Colonic mucosa (tissue), 4 donors: ENCODE data around the gene ARHGAP10. TPM values are rescaled to one million over a fixed set of nuclear protein-coding genes. Genes with fewer than 3 reads are reported as not detected.

Experiments
- DNase-seq: peaks from one replicate; pipeline ENCODE4 v3.0.0-alpha.2; 2020
- H3K27ac ChIP-seq: fragments of 200-600 bp; one replicate; pipeline ENCODE4 v1.8.0; 2021
- H3K27me3 ChIP-seq: fragments of 200-600 bp; one replicate; pipeline ENCODE4 v1.8.0; 2021
- H3K36me3 ChIP-seq: fragments of 200-600 bp; one replicate; pipeline ENCODE4 v1.8.0; 2021
- H3K4me1 ChIP-seq: fragments of 200-600 bp; one replicate; pipeline ENCODE4 v1.8.0; 2021; ENCODE audit warnings: mild to moderate bottlenecking
- H3K4me3 ChIP-seq: fragments of 200-600 bp; one replicate; pipeline ENCODE4 v1.8.0; 2021
- H3K9ac ChIP-seq, 2 donors: one replicate each; pipeline ENCODE4 v1.7.0; 2013; ENCODE audit warnings: control low read depth in 2 of 2, low read depth in 2 of 2, low read length in 2 of 2
- H3K9me3 ChIP-seq: fragments of 200-600 bp; one replicate; pipeline ENCODE4 v1.8.0; 2021
- intact Hi-C: fragments of 100-400 bp; cut with DNase I; formaldehyde crosslinking; loops from one replicate; pipeline ENCODE4 v1.14.1; 2022
- total RNA-seq, 2 donors: library from RNA; stranded (reverse); fragmentation: NEBNext Ultra II Directional in 1 of 2; extraction: Animal tissue kit (Norgen Biotek cat#: 25700) in 1 of 2; gene quantifications; one replicate each; pipeline ENCODE4 v1.2.1, GENCODE V29; 2021
- TF ChIP-seq, protein P1 (sequence below): fragments of 200-600 bp; IDR thresholded peaks from one replicate; pipeline ENCODE4 v1.8.0; 2022; ENCODE audit warnings: antibody characterized with exemption, mild to moderate bottlenecking
- donor health status: healthy.
- donor health status: DM: no; HTN: no; CAD: no.
- donor health status: DM: no; HTN: no; CAD: no.

ARHGAP10 gene
- total RNA-seq, 2 donors from 2014 or later: 4.4 to 7.1 TPM

- no peak for DNase-seq
- H3K36me3 ChIP-seq: no peaks in the 10 kb centered on the region
- H3K9me3 ChIP-seq: no peaks in the 10 kb centered on the region
- no peaks in the 10 kb centered on the region for H3K4me1 ChIP-seq
- TF ChIP-seq, protein P1, sequence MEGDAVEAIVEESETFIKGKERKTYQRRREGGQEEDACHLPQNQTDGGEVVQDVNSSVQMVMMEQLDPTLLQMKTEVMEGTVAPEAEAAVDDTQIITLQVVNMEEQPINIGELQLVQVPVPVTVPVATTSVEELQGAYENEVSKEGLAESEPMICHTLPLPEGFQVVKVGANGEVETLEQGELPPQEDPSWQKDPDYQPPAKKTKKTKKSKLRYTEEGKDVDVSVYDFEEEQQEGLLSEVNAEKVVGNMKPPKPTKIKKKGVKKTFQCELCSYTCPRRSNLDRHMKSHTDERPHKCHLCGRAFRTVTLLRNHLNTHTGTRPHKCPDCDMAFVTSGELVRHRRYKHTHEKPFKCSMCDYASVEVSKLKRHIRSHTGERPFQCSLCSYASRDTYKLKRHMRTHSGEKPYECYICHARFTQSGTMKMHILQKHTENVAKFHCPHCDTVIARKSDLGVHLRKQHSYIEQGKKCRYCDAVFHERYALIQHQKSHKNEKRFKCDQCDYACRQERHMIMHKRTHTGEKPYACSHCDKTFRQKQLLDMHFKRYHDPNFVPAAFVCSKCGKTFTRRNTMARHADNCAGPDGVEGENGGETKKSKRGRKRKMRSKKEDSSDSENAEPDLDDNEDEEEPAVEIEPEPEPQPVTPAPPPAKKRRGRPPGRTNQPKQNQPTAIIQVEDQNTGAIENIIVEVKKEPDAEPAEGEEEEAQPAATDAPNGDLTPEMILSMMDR: no peak
- H3K27me3 ChIP-seq: no peaks in the 10 kb centered on the region
- no peak overlapping the region for H3K4me3 ChIP-seq
- H3K27ac ChIP-seq: no peak overlapping the region
- intact Hi-C loops: no loop called here
- no peak overlapping the region for H3K9ac ChIP-seq
Observed at GRCh38 chr4:148091896-148092295, 360.0 kb downstream of the ARHGAP10 start.

- TF ChIP-seq, protein P1: no peak
- Histone ChIP-seq H3K27me3 (no peaks in the 10 kb centered on the region), H3K27ac (no peak overlapping the region), H3K36me3 (no peaks in the 10 kb centered on the region), H3K9me3 (no peaks in the 10 kb centered on the region), H3K4me1 (no peaks in the 10 kb centered on the region), H3K4me3 (no peak overlapping the region), H3K9ac (no peak overlapping the region)
- no peak for DNase-seq
- intact Hi-C loops: no loop called here
Observed at GRCh38 chr4:148092316-148093014, 360.6 kb downstream of the ARHGAP10 start.

- H3K36me3 ChIP-seq: no peaks in the 10 kb centered on the region
- intact Hi-C loops: no loop called here
- no peak overlapping the region for H3K4me3 ChIP-seq
- no peaks in the 10 kb centered on the region for H3K9me3 ChIP-seq
- no peak overlapping the region for H3K27ac ChIP-seq
- no peaks in the 10 kb centered on the region for H3K4me1 ChIP-seq
- H3K27me3 ChIP-seq: no peaks in the 10 kb centered on the region
- DNase-seq: no peak
- TF ChIP-seq, protein P1: no peak
- H3K9ac ChIP-seq: no peak overlapping the region
Observed at GRCh38 chr4:148093065-148093464, 361.2 kb downstream of the ARHGAP10 start.

GRCh38 chr4:148094149-148094548 lies 362.3 kb downstream of the ARHGAP10 start:
- Histone ChIP-seq H3K36me3 (no peaks in the 10 kb centered on the region), H3K4me3 (no peak overlapping the region), H3K9ac (no peak overlapping the region), H3K27ac (no peak overlapping the region), H3K9me3 (no peaks in the 10 kb centered on the region), H3K27me3 (no peaks in the 10 kb centered on the region), H3K4me1 (no peaks in the 10 kb centered on the region)
- intact Hi-C loops: no loop called here
- TF ChIP-seq, protein P1: no peak
- DNase-seq: no peak

DNA sequence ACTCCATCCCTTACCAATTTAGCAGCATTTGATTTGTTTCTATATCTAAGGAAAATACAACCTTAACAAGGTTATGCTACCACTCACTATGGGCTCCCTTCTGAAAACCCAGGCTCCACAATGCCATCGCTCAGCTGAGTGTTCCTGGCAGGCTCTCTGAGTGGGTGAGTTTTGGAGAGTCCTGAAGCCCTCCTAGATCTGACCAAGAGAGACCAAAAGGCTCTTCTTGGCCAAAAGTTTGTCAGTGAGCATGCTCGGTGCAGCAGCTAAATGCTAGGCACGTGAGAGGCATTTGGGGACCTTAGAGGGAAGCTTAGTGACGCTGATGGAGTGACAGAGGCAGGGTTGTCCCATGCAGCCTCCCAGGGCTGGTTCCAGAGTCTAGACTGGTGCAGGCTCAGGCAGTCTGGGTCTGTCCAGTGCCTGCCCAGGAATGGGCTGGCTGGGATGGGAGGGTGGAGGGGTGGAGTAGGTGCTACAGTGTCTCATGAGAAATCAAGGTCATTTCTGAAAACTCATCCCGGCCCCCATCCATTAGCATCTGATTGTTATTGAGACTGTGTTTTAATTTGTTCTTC lies 363.5 kb downstream of the ARHGAP10 start:
- Histone ChIP-seq H3K4me3 (no peak overlapping the region), H3K4me1 (no peaks in the 10 kb centered on the region), H3K36me3 (no peaks in the 10 kb centered on the region), H3K9me3 (no peaks in the 10 kb centered on the region), H3K9ac (no peak overlapping the region), H3K27ac (no peak overlapping the region), H3K27me3 (no peaks in the 10 kb centered on the region)
- TF ChIP-seq, protein P1: no peak
- intact Hi-C loops: no loop called here
- DNase-seq: no peak
